SH-SY5Y (cell line): ENCODE measurements around the gene CIC.

ENCODE experiments used
- GATA2 ChIP-seq: IDR thresholded peaks from 2 replicates; pipeline ENCODE4 v1.6.1; 2011; ENCODE audit warnings: mild to moderate bottlenecking, low read depth, low read length
- GATA3 ChIP-seq: IDR thresholded peaks from 2 replicates; pipeline ENCODE4 v1.6.1; 2011; ENCODE audit warnings: low read depth, mild to moderate bottlenecking, low read length, moderate library complexity

DNA sequence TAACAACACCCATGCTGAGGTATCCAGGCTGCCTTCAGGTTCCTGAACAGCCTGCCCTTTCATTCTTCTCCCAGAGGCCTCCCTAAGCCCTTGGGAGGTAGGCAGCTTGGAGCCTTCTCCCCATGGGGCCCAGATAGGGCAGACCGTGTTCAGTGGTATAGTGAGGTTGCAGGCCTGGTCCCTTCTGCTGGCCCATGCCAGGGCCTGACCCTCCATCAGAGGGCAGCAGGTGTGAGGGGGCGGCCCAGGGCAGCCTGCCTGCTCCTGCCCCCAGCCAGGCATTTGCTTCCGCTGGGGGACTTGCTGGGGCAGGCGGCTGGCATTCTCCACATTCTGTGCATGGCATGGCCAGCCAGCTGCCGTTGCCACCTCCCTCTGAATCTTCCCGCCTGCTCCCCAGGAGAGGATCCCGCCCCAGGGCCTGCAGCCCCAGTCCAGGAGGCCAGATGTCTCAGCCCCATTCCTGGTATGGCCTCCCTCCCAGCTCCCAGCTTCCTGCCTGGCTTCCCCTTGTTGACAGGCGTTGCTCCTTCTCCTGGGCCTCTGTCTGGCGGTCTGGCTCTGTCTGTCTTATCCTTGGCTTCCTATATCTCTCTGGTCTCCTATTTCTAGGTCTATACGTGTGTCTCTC, 8.9 kb downstream of the CIC start:
- no peak for TF ChIP-seq GATA2
- no peak for TF ChIP-seq GATA3
